Lower lobe of right lung (tissue), 2 donors: ENCODE measurements around the gene AMN. TPM values are rescaled to one million over a fixed set of nuclear protein-coding genes. Genes with fewer than 3 reads are reported as not detected.
A peak's percentile ranks its signal among the peaks of the same experiment; 100 is the strongest.
"Not testable (repeated sequence)": the region's sequence is repeated elsewhere in the genome, so short reads cannot be mapped to it uniquely, and the experiment has no call there.

ENCODE experiments used
- ATAC-seq, 2 donors: fragments of 200-7000 bp; cut with Tn5 transposase; one replicate each; pipeline ENCODE4 v1.9.1; 2020 to 2022; ENCODE audit warnings: mild to moderate bottlenecking in 2 of 2, moderate library complexity in 2 of 2
- DNase-seq: peaks from one replicate; pipeline ENCODE4 v3.0.0-alpha.2; 2020
- H3K27ac ChIP-seq: fragments of 200-600 bp; one replicate; pipeline ENCODE4 v1.8.0; 2022
- H3K27me3 ChIP-seq: fragments of 200-600 bp; one replicate; pipeline ENCODE4 v1.8.0; 2022; ENCODE audit warnings: low read depth
- H3K36me3 ChIP-seq: fragments of 200-600 bp; one replicate; pipeline ENCODE4 v1.8.0; 2022; ENCODE audit warnings: mild to moderate bottlenecking
- H3K4me1 ChIP-seq: fragments of 200-600 bp; one replicate; pipeline ENCODE4 v1.8.0; 2022
- H3K4me3 ChIP-seq: fragments of 200-600 bp; one replicate; pipeline ENCODE4 v1.8.0; 2022; ENCODE audit warnings: mild to moderate bottlenecking
- H3K9me3 ChIP-seq: fragments of 200-600 bp; one replicate; pipeline ENCODE4 v1.8.0; 2022
- CTCF ChIP-seq: fragments of 200-600 bp; IDR thresholded peaks from one replicate; pipeline ENCODE4 v1.8.0; 2022; ENCODE audit warnings: antibody characterized with exemption, mild to moderate bottlenecking
- intact Hi-C: fragments of 100-400 bp; cut with DNase I; formaldehyde crosslinking; loops from one replicate; pipeline ENCODE4 v1.11.0; 2022
- total RNA-seq: library from RNA; stranded (reverse); fragmentation: NEBNext Ultra II Directional; extraction: Animal tissue kit (Norgen Biotek cat#: 25700); gene quantifications from one replicate; pipeline ENCODE4 v1.2.1, GENCODE V29; 2021
- donor health status: DM: no; HTN: yes; CAD: no; lungs with severe emphysema.

AMN gene
- total RNA-seq, 1 donor from 2014 or later = 13.7 TPM

- Histone ChIP-seq H3K27me3 (peaks cover 69% of the 10 kb centered on the region), H3K36me3 (no peaks in the 10 kb centered on the region), H3K4me1 (peaks cover 43% of the 10 kb centered on the region), H3K4me3 (no peak overlapping the region), H3K9me3 (no peaks in the 10 kb centered on the region), H3K27ac (no peak overlapping the region)
- intact Hi-C loops = no loop called here
- ATAC-seq (no peak), DNase-seq (peak; percentile 33)
- no peak for TF ChIP-seq CTCF
Measured at GRCh38 chr14:102925646-102926045, 3.2 kb downstream of the AMN start.

GRCh38 chr14:102926104-102926503, 3.6 kb downstream of the AMN start:
- peak; percentile 25 for DNase-seq
- ATAC-seq = no peak
- Histone ChIP-seq H3K4me1 (peaks cover 44% of the 10 kb centered on the region), H3K36me3 (no peaks in the 10 kb centered on the region), H3K27ac (no peak overlapping the region), H3K9me3 (no peaks in the 10 kb centered on the region), H3K27me3 (peaks cover 73% of the 10 kb centered on the region), H3K4me3 (no peak overlapping the region)
- no peak for TF ChIP-seq CTCF
- intact Hi-C loops = no loop called here

GRCh38 chr14:102926840-102927239, 4.4 kb downstream of the AMN start:
- intact Hi-C loops, H3K4me3 ChIP-seq, H3K36me3 ChIP-seq, ATAC-seq, H3K9me3 ChIP-seq: not testable (repeated sequence)
- H3K4me1 ChIP-seq = peaks cover 44% of the 10 kb centered on the region
- DNase-seq = peak; percentile 16
- peaks cover 73% of the 10 kb centered on the region for H3K27me3 ChIP-seq
- peak overlapping the region; percentile 41 for H3K27ac ChIP-seq

- H3K27me3 ChIP-seq = peaks cover 70% of the 10 kb centered on the region
- ATAC-seq (peak; percentile 75 to 80), DNase-seq (peak; percentile 86)
- peak overlapping the region; percentile 83 for H3K27ac ChIP-seq
- peak overlapping the region; percentile 57 for H3K4me3 ChIP-seq
- intact Hi-C loops = no loop called here
- H3K36me3 ChIP-seq = peaks cover 6% of the 10 kb centered on the region
- no peaks in the 10 kb centered on the region for H3K9me3 ChIP-seq
- no peak for TF ChIP-seq CTCF
- H3K4me1 ChIP-seq = peaks cover 44% of the 10 kb centered on the region
Measured at GRCh38 chr14:102927346-102927877, 4.9 kb downstream of the AMN start.

- peaks cover 7% of the 10 kb centered on the region for H3K36me3 ChIP-seq
- peak; percentile 50 to 52 for ATAC-seq
Measured at GRCh38 chr14:102927878-102928411, 5.5 kb downstream of the AMN start.

More at GRCh38 chr14:102927878-102928411, 5.5 kb downstream of the AMN start:
- no peak for TF ChIP-seq CTCF
- H3K4me1 ChIP-seq = peaks cover 41% of the 10 kb centered on the region
- H3K27ac ChIP-seq = peak overlapping the region; percentile 83
- peaks cover 65% of the 10 kb centered on the region for H3K27me3 ChIP-seq
- DNase-seq = peak; percentile 65
- no peaks in the 10 kb centered on the region for H3K9me3 ChIP-seq
- intact Hi-C loops = no loop called here
- H3K4me3 ChIP-seq = peak overlapping the region; percentile 57
